ENCODE measurements around the gene CYP2D6. TPM values are rescaled to one million over a fixed set of nuclear protein-coding genes. Genes with fewer than 3 reads are reported as not detected.

Gene CYP2D6
- total and polyA plus RNA-seq, 12 donors = 0.12 to 0.95 (median 0.25) TPM; not detected in 8

GRCh38 chr22:42171946-42172719 is 41.5 kb upstream of the CYP2D6 start:
- TF ChIP-seq CTCF (IDR thresholded peaks at IDR 0.05) = no peak
- intact Hi-C loops (cut with DNase I) = loop anchor here in 3 of 10 donors (5.0 to 10.0 kb wide), 3 partner anchors 110 to 265 kb away; no protein-coding TSS in a partner anchor
- H3K4me1 ChIP-seq = peaks cover 0 to 9% (median 0%) of the 10 kb centered on the region in 9 donors

GRCh38 chr22:42171417-42171816 is 40.8 kb upstream of the CYP2D6 start:
- ATAC-seq (no peak), DNase-seq (no peak)
- H3K36me3 ChIP-seq = peaks cover 0 to 43% (median 4%) of the 10 kb centered on the region in 9 donors
- 82 to 85% methylated on average over 5 of the region's 5 CpGs for WGBS, 2 donors
- intact Hi-C loops (cut with DNase I) = loop anchor here in 3 of 10 donors (5.0 to 10.0 kb wide), 3 partner anchors 111 to 266 kb away; no protein-coding TSS in a partner anchor
- H3K4me3 ChIP-seq = no peak overlapping the region
- H3K27ac ChIP-seq = no peak overlapping the region
- TF ChIP-seq CTCF (IDR thresholded peaks at IDR 0.05) = no peak
- peaks cover 0 to 9% (median 0%) of the 10 kb centered on the region in 9 donors for H3K4me1 ChIP-seq
- H3K9me3 ChIP-seq = no peaks in the 10 kb centered on the region
- H3K27me3 ChIP-seq = no peaks in the 10 kb centered on the region

More at GRCh38 chr22:42171946-42172719, 41.5 kb upstream of the CYP2D6 start:
- H3K27me3 ChIP-seq = no peaks in the 10 kb centered on the region
- peaks cover 0 to 40% (median 4%) of the 10 kb centered on the region in 9 donors for H3K36me3 ChIP-seq
- H3K4me3 ChIP-seq = no peak overlapping the region
- ATAC-seq (no peak), DNase-seq (no peak)
- 90 to 93% methylated on average over 8 of the region's 8 CpGs for WGBS, 2 donors
- H3K9me3 ChIP-seq = no peaks in the 10 kb centered on the region
- no peak overlapping the region for H3K27ac ChIP-seq

- TF ChIP-seq CTCF (IDR thresholded peaks at IDR 0.05) = no peak
- WGBS, 2 donors = 80 to 83% methylated on average over 5 of the region's 5 CpGs
- ATAC-seq (no peak), DNase-seq (no peak)
- H3K9me3 ChIP-seq = no peaks in the 10 kb centered on the region
- peaks cover 0 to 9% (median 0%) of the 10 kb centered on the region in 9 donors for H3K4me1 ChIP-seq
- H3K36me3 ChIP-seq = peaks cover 0 to 47% (median 6%) of the 10 kb centered on the region in 9 donors
- no peaks in the 10 kb centered on the region for H3K27me3 ChIP-seq
- intact Hi-C loops (cut with DNase I) = loop anchor here in 3 of 10 donors (5.0 to 10.0 kb wide), 3 partner anchors 111 to 266 kb away; no protein-coding TSS in a partner anchor
- H3K4me3 ChIP-seq = no peak overlapping the region
- H3K27ac ChIP-seq = no peak overlapping the region
Observed at GRCh38 chr22:42170946-42171345, 40.3 kb upstream of the CYP2D6 start.

- peak; percentile 63 to 89 (median 82) for ATAC-seq
- TF ChIP-seq CTCF (IDR thresholded peaks at IDR 0.05) = peak; percentile 73 to 96 (median 90)
- no peak overlapping the region for H3K4me3 ChIP-seq
- no peaks in the 10 kb centered on the region for H3K9me3 ChIP-seq
- DNase-seq = peak; percentile 55 to 74
- WGBS, 2 donors = 55 to 56% methylated on average over 7 of the region's 7 CpGs
- H3K36me3 ChIP-seq = peaks cover 0 to 59% (median 8%) of the 10 kb centered on the region in 9 donors
- H3K27ac ChIP-seq = no peak overlapping the region
- no peaks in the 10 kb centered on the region for H3K27me3 ChIP-seq
- H3K4me1 ChIP-seq = peaks cover 0 to 9% (median 0%) of the 10 kb centered on the region in 9 donors
- intact Hi-C loops (cut with DNase I) = loop anchor here in 9 of 10 donors (1.0 to 2.0 kb wide), 4 partner anchors 266 to 270 kb away; no protein-coding TSS in a partner anchor
Observed at GRCh38 chr22:42169055-42169469, 38.5 kb upstream of the CYP2D6 start.
